ENCODE data around the gene RNF223. TPM values are rescaled to one million over a fixed set of nuclear protein-coding genes. Genes with fewer than 3 reads are reported as not detected.

RNF223 gene
- total RNA-seq, 1 experiment from 2014 or later, result 147 TPM

GRCh38 chr1:1027791-1028190 lies 46.3 kb downstream of the RNF223 start:
- H3K36me3 ChIP-seq (ENCODE audit: low read depth, low read length), result peaks cover 57% of the 10 kb centered on the region
- peaks cover 88% of the 10 kb centered on the region for H3K79me2 ChIP-seq (ENCODE audit: low read length)
- no peak overlapping the region for H3K9ac ChIP-seq (ENCODE audit: low read length)
- H3K27ac ChIP-seq (ENCODE audit: low read length), result no peak overlapping the region
- no peaks in the 10 kb centered on the region for H3K9me3 ChIP-seq (ENCODE audit: low read length)
- no peak overlapping the region for H3K4me3 ChIP-seq (ENCODE audit: low read length)
- peaks cover 64% of the 10 kb centered on the region for H4K20me1 ChIP-seq (ENCODE audit: low read length)
- H3F3A ChIP-seq (ENCODE audit: low read length, unreplicated experiment), result no peaks in the 10 kb centered on the region
- ChIA-PET POLR2A (ENCODE audit: unreplicated experiment) (no interaction called here), CTCF (no interaction called here)
- no peak overlapping the region for H2AFZ ChIP-seq (ENCODE audit: low read length)
- ATAC-seq (no peak), DNase-seq (no peak)
- no TSS peak for BruUV-seq (replicated peaks)
- H3K9me2 ChIP-seq (replicated peaks; ENCODE audit: low read length), result no peaks in the 10 kb centered on the region
- TF ChIP-seq EZH2phosphoT487 (IDR thresholded peaks at IDR 0.05; ENCODE audit: borderline replicate concordance, low read length), result no peak
- no peak for TF ChIP-seq EZH2 (IDR thresholded peaks at IDR 0.05; ENCODE audit: low read length, unreplicated experiment)
- no peak for TF ChIP-seq CTCF (conservative IDR thresholded peaks at IDR 0.05; ENCODE audit: low read depth, low read length)
- no peak overlapping the region for H3K4me2 ChIP-seq (ENCODE audit: low read length)
- H3K27me3 ChIP-seq (ENCODE audit: low read length), result no peaks in the 10 kb centered on the region
- intact Hi-C loops (cut with micrococcal nuclease), result no loop called here
- H3K4me1 ChIP-seq (ENCODE audit: insufficient read depth, low read length), result peaks cover 31% of the 10 kb centered on the region

- intact Hi-C loops (cut with micrococcal nuclease), result no loop called here
- TF ChIP-seq CTCF (conservative IDR thresholded peaks at IDR 0.05; ENCODE audit: low read depth, low read length), result no peak
- peaks cover 88% of the 10 kb centered on the region for H3K79me2 ChIP-seq (ENCODE audit: low read length)
- H3K4me1 ChIP-seq (ENCODE audit: insufficient read depth, low read length), result peaks cover 41% of the 10 kb centered on the region
- POLR2A ChIA-PET (ENCODE audit: unreplicated experiment), result no interaction called here
- no peaks in the 10 kb centered on the region for H3K9me3 ChIP-seq (ENCODE audit: low read length)
- no peak for ATAC-seq
- no TSS peak for BruUV-seq (replicated peaks)
- no peak overlapping the region for H3K27ac ChIP-seq (ENCODE audit: low read length)
- no peaks in the 10 kb centered on the region for H3K27me3 ChIP-seq (ENCODE audit: low read length)
- no peaks in the 10 kb centered on the region for H3F3A ChIP-seq (ENCODE audit: low read length, unreplicated experiment)
- CTCF ChIA-PET, result no interaction called here
- H3K9me2 ChIP-seq (replicated peaks; ENCODE audit: low read length), result no peaks in the 10 kb centered on the region
- H3K9ac ChIP-seq (ENCODE audit: low read length), result no peak overlapping the region
- H2AFZ ChIP-seq (ENCODE audit: low read length), result no peak overlapping the region
- no peak for DNase-seq
- H3K4me3 ChIP-seq (ENCODE audit: low read length), result no peak overlapping the region
- no peak overlapping the region for H3K4me2 ChIP-seq (ENCODE audit: low read length)
- H3K36me3 ChIP-seq (ENCODE audit: low read depth, low read length), result peaks cover 56% of the 10 kb centered on the region
- H4K20me1 ChIP-seq (ENCODE audit: low read length), result peaks cover 63% of the 10 kb centered on the region
Observed at GRCh38 chr1:1026599-1027413, 47.3 kb downstream of the RNF223 start.

GRCh38 chr1:1025730-1026129 lies 48.4 kb downstream of the RNF223 start:
- no peak overlapping the region for H3K9ac ChIP-seq (ENCODE audit: low read length)
- TF ChIP-seq EZH2phosphoT487 (IDR thresholded peaks at IDR 0.05; ENCODE audit: borderline replicate concordance, low read length), result no peak
- TF ChIP-seq CTCF (conservative IDR thresholded peaks at IDR 0.05; ENCODE audit: low read depth, low read length), result no peak
- TF ChIP-seq EZH2 (IDR thresholded peaks at IDR 0.05; ENCODE audit: low read length, unreplicated experiment), result no peak
- intact Hi-C loops (cut with micrococcal nuclease), result no loop called here
- ATAC-seq (no peak), DNase-seq (no peak)
- BruUV-seq (replicated peaks), result no TSS peak
- no peak overlapping the region for H3K27ac ChIP-seq (ENCODE audit: low read length)
- H3K36me3 ChIP-seq (ENCODE audit: low read depth, low read length), result peaks cover 49% of the 10 kb centered on the region
- H3K79me2 ChIP-seq (ENCODE audit: low read length), result peaks cover 88% of the 10 kb centered on the region
- no peak overlapping the region for H3K4me3 ChIP-seq (ENCODE audit: low read length)
- H3K9me3 ChIP-seq (ENCODE audit: low read length), result no peaks in the 10 kb centered on the region
- no peak overlapping the region for H2AFZ ChIP-seq (ENCODE audit: low read length)
- H4K20me1 ChIP-seq (ENCODE audit: low read length), result peaks cover 53% of the 10 kb centered on the region
- H3F3A ChIP-seq (ENCODE audit: low read length, unreplicated experiment), result no peaks in the 10 kb centered on the region
- POLR2A ChIA-PET (ENCODE audit: unreplicated experiment), result no interaction called here
- H3K4me1 ChIP-seq (ENCODE audit: insufficient read depth, low read length), result peaks cover 48% of the 10 kb centered on the region
- CTCF ChIA-PET, result no interaction called here
- no peaks in the 10 kb centered on the region for H3K9me2 ChIP-seq (replicated peaks; ENCODE audit: low read length)
- no peak overlapping the region for H3K4me2 ChIP-seq (ENCODE audit: low read length)
- no peaks in the 10 kb centered on the region for H3K27me3 ChIP-seq (ENCODE audit: low read length)
